ENCODE results near the gene C10orf105.

The C10orf105 gene

DNA sequence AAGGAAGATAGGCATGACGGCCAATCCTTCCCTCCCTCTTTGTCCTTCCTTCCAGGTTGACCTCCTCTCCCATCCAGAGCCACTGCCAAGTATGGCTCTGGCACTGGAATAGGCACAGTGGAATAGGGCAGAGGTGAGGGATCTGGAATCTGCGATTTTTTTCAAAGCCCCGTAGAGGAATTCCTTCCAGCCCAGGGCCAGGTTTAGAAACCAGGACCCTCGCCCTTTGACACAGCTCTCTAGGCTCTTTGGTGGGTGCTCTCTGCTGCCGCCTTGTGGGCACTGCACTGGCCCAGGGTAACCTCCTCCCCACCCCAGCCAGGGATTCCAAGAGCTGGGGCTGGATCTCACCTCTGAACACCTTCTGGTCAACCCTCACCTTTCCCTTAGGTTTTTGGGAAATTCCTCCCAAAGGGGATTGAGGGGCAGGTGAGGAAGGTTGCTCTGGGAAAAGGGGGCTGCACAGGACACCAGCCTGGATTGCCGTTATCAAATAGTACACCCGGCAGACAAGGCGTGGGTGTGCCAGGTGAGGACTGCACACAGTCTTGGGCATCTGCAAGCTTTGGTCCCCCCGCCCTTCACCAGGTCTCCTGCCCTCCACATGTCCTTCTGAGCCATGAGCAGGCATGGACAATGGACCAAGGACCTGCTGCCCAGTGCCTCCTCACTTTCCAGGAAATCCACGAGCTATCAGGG, 22.8 kb downstream of the C10orf105 start:
- peak in 1 of 2 donors; percentile 49 for DNase-seq

DNA sequence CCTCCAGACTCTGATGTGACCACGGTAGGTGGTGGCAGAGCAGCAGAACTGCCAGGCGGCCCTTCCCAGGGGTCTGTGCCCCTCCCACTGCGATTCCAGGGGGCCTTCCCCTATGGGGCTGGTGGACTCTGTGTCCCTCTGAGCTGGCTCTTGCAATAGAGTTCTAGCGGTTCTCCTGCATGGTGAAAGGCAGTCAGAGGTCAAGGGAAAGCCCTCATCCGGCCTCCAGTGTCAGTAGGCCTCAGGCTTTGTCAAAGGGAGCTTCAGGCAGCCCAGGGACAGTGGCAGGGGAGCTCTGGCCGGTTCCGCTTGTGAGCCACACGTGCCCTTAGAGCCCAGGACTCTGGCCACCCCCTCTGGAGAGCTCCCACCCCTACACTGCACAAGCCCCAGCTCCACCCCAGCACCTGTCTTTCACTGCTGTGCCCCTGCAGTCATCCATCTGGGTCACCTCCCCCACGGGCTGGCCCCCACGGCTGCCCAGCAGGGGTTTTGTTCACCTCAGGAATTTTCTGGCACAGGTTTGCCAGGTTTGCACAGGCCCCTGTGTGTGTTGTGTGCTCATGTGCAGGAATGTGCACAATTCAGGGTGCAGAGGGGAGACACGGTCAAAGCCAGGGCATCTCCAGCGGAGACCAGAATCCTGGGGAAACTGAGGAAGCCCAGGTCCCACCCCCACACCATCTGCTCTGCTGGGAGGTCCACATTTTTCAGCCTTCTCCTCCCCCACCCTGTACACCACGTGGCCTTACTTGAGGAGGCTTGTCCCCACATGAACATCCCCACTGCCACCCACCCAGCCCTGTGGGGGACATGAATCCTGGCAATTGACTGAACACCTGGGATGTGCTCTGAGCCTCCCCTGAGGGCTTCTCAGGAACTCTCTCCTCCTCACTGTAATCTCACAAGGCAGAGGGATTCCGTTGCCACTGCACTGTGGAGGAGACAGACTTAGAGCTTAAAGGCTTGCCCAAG, 23.8 kb downstream of the C10orf105 start:
- DNase-seq: peak; percentile 54 to 67

DNA sequence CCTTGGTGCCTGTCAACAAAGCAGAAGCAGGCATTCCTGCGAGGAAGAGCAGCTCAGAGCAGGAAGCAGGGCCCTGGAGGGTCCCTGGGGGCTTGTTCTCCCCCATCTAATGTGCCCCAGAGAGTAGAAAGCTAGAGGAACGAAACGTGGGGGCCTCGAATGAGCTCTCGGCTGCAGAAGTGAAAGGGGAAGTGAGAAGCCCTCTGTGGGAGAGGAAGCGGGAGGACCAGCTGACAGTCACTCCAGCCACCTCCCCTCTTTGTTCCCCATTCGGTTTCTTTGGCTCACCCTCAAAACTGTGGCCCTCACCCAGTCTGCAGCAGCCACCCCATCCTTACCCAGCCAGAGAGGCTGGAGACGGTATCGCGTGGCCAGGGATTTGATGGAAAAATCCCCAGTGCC, 25.0 kb downstream of the C10orf105 start:
- DNase-seq: peak; percentile 88 to 91

DNA sequence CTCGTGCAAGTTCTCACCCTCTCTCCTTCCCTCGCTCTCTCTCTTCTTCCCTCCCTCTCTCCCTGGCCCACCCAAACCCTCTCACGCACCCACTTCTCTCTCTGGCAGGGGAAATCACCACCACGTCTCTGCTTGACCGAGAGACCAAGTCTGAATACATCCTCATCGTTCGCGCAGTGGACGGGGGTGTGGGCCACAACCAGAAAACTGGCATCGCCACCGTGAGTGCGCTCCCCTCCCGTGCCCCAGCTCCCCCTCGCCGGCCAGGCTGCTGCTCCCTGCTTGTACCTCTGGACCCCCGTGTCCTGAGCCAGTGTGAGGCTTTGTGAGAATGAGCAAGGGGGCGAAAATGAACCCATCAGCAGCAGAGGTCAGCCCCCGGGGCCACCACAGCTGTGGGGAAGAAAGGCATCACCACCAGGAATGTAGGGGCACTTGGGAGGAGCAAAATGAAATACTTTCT, 25.5 kb downstream of the C10orf105 start:
- DNase-seq: peak in 1 of 2 donors; percentile 61

DNA sequence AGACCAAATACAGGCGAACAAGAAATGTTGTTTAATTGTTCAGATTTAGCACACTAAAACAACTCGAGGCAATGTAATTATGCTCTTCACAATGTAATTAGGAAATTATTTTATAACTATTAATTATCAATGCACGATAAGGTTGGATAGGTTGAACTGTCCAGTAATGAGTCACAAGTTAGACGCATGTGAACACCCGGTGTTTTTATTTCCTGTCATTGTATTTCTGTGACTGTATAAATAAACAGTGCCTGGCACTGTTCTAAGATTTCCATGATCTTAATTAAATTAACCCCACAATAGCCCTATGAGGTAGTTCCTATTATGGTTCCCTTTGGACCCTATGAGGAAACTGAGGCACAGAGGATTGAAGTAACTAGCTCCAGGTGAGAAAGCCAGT, 26.2 kb downstream of the C10orf105 start:
- DNase-seq: no peak

DNA sequence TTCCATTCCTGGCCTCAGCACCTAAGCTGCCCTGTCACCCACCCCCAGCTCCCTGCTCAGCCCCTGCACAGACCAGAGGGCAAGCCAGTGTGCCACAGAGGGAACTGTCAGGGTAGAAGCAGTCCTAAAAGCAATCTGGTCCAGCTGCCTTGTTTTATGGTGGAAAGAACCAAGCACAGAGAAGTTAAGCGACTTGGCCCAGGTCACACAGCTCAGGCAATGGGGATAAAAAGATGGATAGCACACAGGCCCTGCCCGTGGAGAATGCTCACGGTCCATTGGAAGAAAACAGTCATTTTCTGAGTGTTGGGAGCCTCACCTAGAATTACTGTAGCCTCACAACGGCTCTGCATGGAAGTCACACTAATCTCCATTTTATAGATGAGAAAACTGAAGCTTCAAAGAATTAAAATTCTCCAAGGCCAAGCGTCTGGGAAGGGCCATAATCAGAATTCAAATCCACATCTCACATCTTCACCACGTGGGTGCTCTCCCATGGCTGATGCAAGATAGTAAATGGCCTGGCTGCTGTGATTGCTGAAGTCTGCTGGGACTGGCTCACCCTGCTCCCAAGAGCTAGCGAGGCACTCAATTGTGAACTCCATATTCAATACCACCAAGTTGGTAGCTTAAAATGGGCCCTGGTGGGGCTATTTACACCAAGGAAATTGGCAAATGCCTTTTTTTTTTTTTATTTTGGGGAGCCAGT, 26.8 kb downstream of the C10orf105 start:
- DNase-seq: no peak

DNA sequence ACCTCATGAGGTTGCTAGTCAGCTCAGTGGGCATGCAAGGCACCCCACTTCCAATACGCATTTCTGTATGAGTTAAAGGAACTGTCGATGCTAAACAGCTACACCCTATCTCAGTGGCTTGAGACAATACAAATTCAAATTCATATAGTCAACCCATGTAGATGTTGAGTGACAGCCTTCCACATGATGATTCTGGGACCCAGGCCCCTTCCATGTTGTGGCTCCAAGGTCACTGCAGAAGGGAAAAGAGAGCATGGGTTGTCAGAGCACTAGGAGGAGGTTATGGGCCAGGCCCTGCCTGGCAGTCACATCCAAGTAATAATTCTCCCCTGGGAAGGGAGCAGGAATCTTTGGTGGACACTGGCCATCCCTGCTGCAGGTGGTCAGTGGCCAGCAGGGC, 28.2 kb downstream of the C10orf105 start:
- no peak for DNase-seq

DNA sequence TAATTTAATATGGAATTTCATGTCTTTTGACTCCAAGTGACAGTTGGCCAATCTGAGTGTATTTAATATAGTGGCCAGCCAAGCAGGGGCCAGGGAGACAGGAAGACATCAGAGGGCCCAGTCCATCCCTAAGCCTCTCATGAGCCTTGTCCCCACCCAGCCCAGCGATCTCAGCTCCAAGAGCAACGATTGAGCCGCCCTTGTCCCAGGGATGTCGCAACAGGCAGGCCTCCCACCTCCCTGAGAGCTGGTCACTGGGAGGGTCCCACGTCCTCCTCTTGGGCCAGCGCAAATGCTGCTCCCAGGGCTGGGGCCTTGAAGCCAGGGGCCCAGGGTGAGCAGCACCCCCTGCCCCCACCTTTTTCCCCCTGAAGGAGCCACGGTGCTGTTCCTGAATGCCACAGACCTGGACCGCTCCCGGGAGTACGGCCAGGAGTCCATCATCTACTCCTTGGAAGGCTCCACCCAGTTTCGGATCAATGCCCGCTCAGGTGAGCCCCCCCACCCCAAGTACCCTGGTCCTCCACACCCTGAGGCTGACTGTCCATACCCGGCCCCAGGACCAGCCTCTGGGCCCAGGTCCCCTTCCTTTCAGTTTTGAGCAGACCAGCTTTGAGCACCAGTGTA, 29.4 kb downstream of the C10orf105 start:
- no peak for DNase-seq

DNA sequence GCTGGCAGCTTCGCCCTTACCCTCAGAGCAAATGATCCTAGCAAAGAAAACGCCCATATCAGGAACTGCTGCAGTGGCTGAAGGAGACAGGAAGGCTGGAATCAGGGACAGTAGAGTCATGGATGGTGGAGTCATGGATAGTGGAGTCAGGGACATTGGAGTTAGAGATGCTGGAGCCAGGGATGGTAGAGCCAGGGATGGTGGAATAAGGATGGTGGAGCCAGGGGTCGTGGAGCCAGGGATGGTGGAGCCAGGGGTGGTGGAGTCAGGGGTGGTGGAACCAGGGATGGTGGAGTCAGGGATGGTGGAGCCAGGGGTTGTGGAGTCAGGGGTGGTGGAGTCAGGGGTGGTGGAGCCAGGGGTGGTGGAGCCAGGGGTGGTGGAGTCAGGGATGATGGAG, 31.3 kb downstream of the C10orf105 start:
- no peak for DNase-seq

DNA sequence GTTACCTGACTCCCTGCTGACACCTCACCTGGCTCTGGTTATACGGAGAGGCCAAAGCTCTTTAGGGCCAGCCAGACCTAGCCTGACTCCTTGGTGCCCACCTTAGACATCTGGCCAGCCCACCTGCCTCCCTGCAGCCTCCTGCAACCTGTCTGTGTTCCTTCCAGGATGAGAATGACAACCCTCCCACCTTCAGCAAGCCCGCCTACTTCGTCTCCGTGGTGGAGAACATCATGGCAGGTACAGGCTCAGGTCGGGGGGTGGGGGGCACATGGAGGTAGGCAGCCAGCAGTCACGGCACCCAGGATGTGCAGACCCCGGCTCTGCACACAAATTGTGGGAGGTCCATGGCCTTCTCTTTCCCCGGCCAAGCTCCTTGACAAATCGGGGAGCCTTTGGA, 32.1 kb downstream of the C10orf105 start:
- no peak for DNase-seq

DNA sequence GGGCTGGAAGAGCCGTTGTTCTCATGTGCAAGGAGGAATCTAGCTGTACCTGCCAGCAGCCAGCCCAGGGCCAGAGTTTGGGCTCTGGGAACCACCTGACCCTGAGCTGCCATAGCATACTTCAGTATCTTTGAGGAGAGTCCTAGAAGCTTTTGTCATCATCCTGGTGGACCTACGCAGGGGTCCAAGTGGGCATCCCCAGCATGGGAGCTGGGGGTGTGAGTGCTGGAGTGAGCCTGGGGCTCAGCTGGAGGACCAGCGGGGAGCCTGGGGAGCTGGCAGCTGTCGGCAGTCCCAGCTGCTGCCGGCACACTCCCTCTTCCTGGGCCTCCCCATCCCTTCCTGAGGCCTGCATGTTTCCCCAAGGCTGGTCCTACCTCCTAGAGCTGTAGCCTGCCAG, 32.5 kb downstream of the C10orf105 start:
- DNase-seq: no peak

DNA sequence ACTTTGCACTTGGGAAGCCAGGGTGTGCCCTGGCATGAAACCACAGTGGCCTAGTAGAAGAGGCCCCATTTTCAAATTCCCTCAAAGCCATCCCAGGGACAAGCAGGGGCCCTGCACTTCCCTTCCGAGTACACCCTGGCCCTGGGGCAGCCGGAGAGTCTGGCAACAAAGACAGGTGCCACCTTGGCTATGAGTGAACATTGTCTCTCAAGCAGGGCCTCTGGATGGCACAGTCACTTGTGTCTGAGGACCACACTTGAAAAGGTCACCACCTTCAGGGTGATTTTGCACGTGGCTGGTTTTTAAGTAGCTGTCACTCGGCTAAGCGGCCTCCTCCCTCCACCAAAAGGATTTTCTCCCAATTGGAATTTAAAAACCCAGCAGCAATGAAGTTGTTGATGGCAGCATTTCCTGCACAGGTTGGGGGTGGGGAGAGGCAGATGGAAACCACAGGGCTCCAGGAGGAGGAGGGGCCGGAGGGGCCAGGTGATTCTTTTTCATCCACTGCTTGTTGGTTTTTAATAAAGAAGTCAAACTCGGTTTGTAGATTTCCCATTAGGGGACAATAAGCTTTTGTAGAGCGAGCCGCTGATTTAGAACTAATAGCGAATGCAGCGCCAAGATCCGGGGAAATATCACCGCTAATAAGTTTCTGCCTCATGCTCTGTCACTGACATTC, 33.9 kb downstream of the C10orf105 start:
- no peak for DNase-seq

DNA sequence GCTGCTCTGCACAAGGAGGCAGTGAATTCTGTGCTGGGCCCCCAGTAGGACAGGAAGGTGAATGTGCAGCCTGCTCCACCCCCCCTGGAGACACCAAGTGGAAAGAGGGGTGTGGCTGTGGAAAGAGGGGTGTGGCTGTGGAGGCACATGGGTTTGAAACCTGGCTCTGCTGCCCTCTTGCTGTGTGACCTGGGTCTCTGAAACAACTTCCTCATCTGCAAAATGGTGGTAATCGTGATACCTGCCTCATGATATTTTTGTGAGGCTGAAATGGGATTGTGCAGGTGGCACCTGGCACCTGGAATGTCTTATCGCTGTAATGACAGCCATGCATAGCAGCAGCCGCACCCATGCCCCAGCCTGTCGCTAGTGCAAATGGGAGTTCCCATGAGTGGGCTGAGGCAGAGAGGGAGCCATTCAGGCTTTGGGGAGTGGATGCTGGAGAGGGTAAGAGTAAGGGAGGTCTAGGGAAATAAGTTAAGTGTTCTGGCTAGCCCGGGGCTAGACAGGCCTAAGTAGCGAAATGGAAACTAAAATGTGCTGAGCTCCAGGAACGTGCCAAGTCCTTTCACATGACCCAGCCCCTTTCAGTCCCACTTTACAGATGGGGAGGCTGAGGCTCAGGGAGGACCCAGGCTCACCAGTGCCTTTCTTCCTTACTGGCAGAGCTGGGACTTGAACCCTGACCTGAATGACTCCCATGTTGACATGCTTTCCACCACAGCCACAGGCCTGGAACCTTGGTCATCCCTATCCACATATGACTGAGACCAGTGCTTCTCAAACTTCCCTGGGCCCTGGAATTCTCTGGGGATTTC, 35.0 kb downstream of the C10orf105 start:
- DNase-seq: no peak

DNA sequence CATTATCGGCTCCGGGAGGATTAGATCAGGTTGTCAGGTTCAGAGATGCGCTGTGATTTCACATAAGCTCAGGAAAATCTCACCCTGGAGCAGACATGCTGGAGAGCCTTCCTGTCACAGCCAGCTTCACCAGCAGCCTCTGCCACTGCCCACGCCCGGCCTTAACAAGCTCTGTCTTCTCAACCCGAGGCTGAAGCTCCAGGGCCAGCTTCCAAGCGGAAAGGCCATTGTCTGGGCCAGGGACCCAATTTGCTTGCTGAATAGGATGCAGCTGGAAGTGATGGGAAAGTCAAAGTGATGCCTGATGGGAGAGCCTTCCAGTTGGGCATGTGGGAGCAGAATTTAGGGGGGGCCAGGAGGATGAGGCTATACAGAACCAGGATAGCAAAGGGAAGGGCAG, 36.3 kb downstream of the C10orf105 start:
- DNase-seq: no peak

DNA sequence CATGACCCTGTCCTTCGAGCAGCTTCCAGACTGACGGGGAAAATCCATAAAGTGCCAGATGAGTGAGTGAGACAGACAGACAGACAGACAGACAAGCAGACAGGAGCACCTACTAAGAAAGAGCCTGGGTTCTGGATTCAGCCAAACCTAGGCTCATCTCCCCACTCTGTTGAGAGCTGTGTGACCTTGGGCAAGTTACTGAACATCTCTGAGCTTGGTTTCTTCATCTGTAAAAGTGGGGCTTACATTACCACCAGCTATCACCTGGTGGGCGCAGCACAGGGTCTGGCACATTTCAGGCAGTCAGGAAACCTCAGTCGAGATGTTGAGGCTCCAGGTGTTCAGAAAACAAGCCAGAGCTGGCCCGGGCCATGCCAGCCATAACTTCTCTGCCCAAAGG, 37.6 kb downstream of the C10orf105 start:
- no peak for DNase-seq

DNA sequence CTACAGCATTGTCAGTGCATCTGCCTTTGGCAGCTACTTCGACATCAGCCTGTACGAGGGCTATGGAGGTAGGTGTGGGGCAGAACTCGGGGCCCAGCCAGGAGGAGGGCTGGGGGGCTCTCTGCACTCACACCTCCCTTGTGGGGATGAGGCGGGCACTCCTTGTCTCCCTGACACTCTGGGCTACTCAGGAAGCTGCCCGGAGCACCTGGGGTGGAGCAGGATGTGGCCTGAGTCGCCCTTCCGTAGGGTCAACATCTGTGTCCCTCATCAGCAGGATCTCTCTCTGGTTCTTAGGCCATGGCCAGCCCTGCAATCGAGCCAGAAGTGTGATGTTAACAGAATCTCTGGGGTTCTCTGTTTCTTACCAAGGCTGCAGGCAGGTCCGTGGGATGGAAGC, 40.2 kb downstream of the C10orf105 start:
- DNase-seq: no peak

DNA sequence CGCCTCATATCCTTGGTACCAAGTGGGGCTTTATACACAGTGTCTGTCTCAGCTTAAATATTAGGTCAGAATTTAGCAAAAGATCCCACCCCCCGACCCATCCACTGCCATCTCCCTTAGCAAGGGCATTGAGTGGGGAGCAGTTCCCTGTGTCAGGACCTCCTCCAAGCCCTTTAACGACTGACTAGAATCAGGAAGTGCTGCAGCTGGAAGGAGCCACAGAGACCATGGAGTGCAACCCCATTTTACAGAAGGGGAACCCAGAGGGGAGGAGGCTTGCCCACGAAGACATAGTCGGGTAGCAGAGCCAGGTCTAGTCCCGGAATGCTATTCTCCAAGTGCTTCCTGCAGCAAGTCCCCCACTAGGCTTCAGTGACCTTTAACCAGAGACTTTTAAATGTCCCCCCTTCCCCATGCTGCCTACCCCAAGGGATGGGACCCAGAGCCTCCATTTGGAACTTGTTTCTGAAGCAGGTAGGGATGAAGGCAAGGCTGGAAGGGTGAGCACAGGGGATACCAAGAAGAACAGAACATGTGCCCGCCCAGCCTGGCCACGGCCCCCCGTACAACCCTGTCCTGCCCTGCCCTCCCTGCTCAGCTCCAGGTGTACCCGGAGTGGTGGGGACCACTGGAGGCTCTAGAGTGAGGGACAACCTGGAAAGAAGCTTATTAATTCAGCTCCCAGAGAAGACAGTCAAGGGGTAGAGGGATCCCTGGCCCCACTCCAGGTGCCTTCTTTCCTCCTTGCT, 41.3 kb downstream of the C10orf105 start:
- DNase-seq: peak; percentile 59 to 63

DNA sequence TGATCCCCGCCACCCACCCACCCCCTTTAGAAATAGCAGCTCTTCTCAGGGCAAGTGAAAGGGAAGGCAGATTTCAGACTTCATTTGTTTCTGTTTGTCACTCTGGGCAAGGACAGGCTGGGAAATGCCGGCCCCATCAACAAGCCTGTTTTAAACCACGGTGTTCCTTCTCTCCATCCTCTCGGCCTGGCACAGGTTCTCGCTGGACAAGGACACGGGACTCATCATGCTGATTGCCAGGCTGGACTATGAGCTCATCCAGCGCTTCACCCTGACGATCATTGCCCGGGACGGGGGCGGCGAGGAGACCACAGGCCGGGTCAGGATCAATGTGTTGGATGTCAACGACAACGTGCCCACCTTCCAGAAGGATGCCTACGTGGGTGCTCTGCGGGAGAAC, 42.3 kb downstream of the C10orf105 start:
- no peak for DNase-seq

DNA sequence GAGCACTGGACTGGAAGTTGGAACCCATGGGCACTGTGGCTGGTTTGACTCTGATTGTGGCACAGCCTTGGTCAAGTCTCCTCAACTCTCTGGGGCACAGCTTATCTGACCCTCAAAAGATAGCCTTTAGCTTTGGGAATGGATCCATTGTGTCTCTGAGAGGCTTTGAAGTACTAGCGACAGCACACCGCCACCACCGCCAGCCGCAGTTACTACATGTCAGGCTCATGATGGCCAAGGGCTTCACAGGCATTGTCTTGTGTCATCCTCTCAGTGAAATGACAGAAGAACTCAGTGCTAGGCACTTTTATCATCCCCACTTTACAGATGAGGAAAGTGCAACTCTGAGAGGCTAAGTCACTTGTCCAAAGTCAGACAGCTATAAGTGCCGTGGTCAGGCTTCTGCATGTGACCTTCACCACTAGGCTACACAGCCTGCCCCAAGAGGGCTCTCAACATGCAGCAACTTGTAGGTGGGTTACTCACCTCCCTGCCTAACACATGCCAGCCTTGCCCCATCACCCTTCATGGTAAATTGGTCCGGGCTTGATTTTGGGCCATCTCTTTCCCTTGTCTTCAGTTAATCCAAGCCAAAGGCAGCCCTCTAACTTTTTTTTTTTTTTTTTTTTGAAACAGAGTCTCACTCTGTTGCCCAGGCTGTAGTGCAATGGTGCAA, 44.1 kb downstream of the C10orf105 start:
- DNase-seq: no peak
